Hepatocyte (in vitro differentiated cells): ENCODE results near the gene FREM1.

Experiments used
- EZH2 ChIP-seq: fragments of 200-600 bp; sonication (generic); IDR thresholded peaks from 2 replicates; pipeline ENCODE4 v1.6.1; 2016; ENCODE audit warnings: antibody characterized with exemption, mild to moderate bottlenecking, borderline replicate concordance
- TF ChIP-seq, protein P1 (sequence below): fragments of 200-600 bp; sonication (generic); IDR thresholded peaks from 2 replicates; pipeline ENCODE4 v1.5.1; 2016; ENCODE audit warnings: antibody characterized with exemption, mild to moderate bottlenecking; ENCODE audit not compliant: poor library complexity

DNA sequence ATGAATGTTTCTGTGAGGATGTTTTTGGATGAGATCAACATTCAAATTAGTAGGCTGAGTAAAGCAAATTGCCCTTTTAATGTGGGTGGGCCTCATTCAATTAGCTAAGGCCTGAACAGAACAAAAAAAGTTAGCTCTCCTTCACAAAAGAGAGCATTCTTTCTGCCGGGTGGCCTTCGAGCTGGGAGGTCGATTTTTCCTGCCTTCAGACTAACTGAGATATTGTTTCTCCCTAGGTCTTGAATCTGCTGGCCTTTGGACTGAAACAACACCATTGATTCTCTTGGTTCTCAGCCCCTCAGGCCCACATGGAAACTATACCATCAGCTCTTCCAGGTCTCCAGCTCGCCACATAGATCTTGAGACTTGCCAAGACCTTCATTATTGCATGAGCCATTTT, 29.1 kb upstream of the FREM1 start:
- TF ChIP-seq, protein P1, sequence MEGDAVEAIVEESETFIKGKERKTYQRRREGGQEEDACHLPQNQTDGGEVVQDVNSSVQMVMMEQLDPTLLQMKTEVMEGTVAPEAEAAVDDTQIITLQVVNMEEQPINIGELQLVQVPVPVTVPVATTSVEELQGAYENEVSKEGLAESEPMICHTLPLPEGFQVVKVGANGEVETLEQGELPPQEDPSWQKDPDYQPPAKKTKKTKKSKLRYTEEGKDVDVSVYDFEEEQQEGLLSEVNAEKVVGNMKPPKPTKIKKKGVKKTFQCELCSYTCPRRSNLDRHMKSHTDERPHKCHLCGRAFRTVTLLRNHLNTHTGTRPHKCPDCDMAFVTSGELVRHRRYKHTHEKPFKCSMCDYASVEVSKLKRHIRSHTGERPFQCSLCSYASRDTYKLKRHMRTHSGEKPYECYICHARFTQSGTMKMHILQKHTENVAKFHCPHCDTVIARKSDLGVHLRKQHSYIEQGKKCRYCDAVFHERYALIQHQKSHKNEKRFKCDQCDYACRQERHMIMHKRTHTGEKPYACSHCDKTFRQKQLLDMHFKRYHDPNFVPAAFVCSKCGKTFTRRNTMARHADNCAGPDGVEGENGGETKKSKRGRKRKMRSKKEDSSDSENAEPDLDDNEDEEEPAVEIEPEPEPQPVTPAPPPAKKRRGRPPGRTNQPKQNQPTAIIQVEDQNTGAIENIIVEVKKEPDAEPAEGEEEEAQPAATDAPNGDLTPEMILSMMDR: no peak
- TF ChIP-seq EZH2: no peak
